ENCODE results near the gene PCSK6.

The PCSK6 gene

GRCh38 chr15:101531170-101531569, 41.7 kb upstream of the PCSK6 start:
- no peak overlapping the region for H3K4me3 ChIP-seq (replicated peaks; ENCODE audit: low read depth, low read length)
- H3K27me3 ChIP-seq (replicated peaks; ENCODE audit: control insufficient read depth, insufficient read depth, low read length): no peaks in the 10 kb centered on the region; the same call in none of the 2 replicates
- DNase-seq (ENCODE audit: extremely low read depth, insufficient read length): no peak
- H3K36me3 ChIP-seq (ENCODE audit: control insufficient read depth, insufficient read depth, low read length): no peaks in the 10 kb centered on the region
- no peak for TF ChIP-seq CTCF (IDR thresholded peaks at IDR 0.05; ENCODE audit: insufficient read depth, low read length, poor library complexity, severe bottlenecking)

GRCh38 chr15:101530224-101530958, 40.9 kb upstream of the PCSK6 start:
- DNase-seq (ENCODE audit: extremely low read depth, insufficient read length): no peak
- H3K4me3 ChIP-seq (replicated peaks; ENCODE audit: low read depth, low read length): no peak overlapping the region
- TF ChIP-seq CTCF (IDR thresholded peaks at IDR 0.05; ENCODE audit: insufficient read depth, low read length, poor library complexity, severe bottlenecking): no peak
- no peaks in the 10 kb centered on the region; the same call in none of the 2 replicates for H3K27me3 ChIP-seq (replicated peaks; ENCODE audit: control insufficient read depth, insufficient read depth, low read length)
- H3K36me3 ChIP-seq (ENCODE audit: control insufficient read depth, insufficient read depth, low read length): no peaks in the 10 kb centered on the region

- no peaks in the 10 kb centered on the region for H3K36me3 ChIP-seq (ENCODE audit: control insufficient read depth, insufficient read depth, low read length)
- no peak overlapping the region for H3K4me3 ChIP-seq (replicated peaks; ENCODE audit: low read depth, low read length)
- no peak for TF ChIP-seq CTCF (IDR thresholded peaks at IDR 0.05; ENCODE audit: insufficient read depth, low read length, poor library complexity, severe bottlenecking)
- no peaks in the 10 kb centered on the region; the same call in none of the 2 replicates for H3K27me3 ChIP-seq (replicated peaks; ENCODE audit: control insufficient read depth, insufficient read depth, low read length)
- no peak for DNase-seq (ENCODE audit: extremely low read depth, insufficient read length)
Measured at GRCh38 chr15:101528917-101529299, 39.4 kb upstream of the PCSK6 start.

- no peaks in the 10 kb centered on the region for H3K36me3 ChIP-seq (ENCODE audit: control insufficient read depth, insufficient read depth, low read length)
- no peak overlapping the region for H3K4me3 ChIP-seq (replicated peaks; ENCODE audit: low read depth, low read length)
- TF ChIP-seq CTCF (IDR thresholded peaks at IDR 0.05; ENCODE audit: insufficient read depth, low read length, poor library complexity, severe bottlenecking): no peak
- no peaks in the 10 kb centered on the region; the same call in none of the 2 replicates for H3K27me3 ChIP-seq (replicated peaks; ENCODE audit: control insufficient read depth, insufficient read depth, low read length)
- no peak for DNase-seq (ENCODE audit: extremely low read depth, insufficient read length)
Measured at GRCh38 chr15:101528108-101528916, 38.8 kb upstream of the PCSK6 start.

GRCh38 chr15:101526890-101527289, 37.4 kb upstream of the PCSK6 start:
- Histone ChIP-seq H3K4me3 (replicated peaks; ENCODE audit: low read depth, low read length) (no peak overlapping the region), H3K36me3 (ENCODE audit: control insufficient read depth, insufficient read depth, low read length) (no peaks in the 10 kb centered on the region), H3K27me3 (replicated peaks; ENCODE audit: control insufficient read depth, insufficient read depth, low read length) (no peaks in the 10 kb centered on the region; the same call in none of the 2 replicates)
- DNase-seq (ENCODE audit: extremely low read depth, insufficient read length): no peak
- no peak for TF ChIP-seq CTCF (IDR thresholded peaks at IDR 0.05; ENCODE audit: insufficient read depth, low read length, poor library complexity, severe bottlenecking)

Measured in GM06990 (cell line).